GM12874 (cell line): ENCODE measurements around the gene MUC5AC.

Experiments used
- TF ChIP-seq, protein P1 (sequence below): IDR thresholded peaks from 2 replicates; pipeline ENCODE4 v1.5.1; 2011; ENCODE audit warnings: low read depth, mild to moderate bottlenecking, control low read depth, low read length, moderate library complexity; ENCODE audit not compliant: insufficient read depth

MUC5AC gene

DNA sequence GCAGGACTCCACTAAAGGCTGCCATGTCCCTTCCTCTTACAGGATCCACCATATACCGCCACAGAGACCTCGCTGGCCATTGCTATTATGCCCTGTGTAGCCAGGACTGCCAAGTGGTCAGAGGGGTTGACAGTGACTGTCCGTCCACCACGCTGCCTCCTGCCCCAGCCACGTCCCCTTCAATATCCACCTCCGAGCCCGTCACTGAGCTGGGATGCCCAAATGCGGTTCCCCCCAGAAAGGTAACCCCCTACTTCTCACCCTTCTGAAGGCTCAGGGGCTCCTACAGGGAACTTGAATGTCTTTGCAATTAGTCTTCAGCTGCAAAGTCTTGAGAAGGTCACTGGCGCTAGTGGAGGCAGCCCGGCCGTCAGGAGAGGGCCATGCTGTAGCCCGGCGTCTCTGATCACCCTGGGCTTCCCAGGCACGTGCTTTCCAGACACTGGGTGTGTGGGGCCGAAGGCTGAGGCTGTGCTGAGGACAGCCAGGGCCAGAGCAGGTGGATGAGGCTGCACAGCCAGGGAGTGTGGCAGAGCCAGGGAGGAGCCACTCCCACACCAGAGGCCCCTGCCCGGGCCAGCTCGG, 35.1 kb downstream of the MUC5AC start:
- TF ChIP-seq, protein P1, sequence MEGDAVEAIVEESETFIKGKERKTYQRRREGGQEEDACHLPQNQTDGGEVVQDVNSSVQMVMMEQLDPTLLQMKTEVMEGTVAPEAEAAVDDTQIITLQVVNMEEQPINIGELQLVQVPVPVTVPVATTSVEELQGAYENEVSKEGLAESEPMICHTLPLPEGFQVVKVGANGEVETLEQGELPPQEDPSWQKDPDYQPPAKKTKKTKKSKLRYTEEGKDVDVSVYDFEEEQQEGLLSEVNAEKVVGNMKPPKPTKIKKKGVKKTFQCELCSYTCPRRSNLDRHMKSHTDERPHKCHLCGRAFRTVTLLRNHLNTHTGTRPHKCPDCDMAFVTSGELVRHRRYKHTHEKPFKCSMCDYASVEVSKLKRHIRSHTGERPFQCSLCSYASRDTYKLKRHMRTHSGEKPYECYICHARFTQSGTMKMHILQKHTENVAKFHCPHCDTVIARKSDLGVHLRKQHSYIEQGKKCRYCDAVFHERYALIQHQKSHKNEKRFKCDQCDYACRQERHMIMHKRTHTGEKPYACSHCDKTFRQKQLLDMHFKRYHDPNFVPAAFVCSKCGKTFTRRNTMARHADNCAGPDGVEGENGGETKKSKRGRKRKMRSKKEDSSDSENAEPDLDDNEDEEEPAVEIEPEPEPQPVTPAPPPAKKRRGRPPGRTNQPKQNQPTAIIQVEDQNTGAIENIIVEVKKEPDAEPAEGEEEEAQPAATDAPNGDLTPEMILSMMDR = no peak

DNA sequence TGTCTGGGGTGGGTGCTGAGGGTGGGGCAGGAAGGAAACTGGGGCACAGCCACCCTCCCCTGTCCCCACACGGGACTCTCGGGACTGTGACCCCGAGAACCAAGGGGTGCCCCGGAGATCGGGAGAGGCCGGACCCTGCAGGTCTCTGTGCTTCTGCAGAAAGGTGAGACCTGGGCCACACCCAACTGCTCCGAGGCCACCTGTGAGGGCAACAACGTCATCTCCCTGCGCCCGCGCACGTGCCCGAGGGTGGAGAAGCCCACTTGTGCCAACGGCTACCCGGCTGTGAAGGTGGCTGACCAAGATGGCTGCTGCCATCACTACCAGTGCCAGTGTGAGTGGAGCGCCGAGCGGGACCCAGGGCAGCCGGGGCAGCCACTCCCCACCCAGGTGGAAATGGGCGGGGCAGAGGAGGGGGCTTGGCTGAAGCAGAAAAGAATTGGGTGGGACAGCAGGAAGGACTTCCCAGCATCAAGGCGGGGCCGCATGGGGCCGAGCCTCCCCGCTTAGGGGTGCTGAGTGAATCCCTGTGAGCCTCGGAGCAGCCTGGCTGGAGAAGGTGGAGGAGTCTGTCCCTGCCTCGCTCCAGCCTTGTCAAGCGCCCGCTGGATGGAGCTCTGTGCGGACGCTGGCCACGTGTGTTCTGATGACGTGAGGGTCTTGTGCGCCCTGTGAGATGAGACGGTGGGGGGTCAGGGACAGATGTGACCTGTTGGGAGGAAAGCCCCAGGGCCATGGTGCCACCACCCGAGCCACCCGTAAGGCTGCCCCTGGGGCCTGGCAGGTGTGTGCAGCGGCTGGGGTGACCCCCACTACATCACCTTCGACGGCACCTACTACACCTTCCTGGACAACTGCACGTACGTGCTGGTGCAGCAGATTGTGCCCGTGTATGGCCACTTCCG, 35.8 kb downstream of the MUC5AC start:
- TF ChIP-seq, protein P1 = no peak

DNA sequence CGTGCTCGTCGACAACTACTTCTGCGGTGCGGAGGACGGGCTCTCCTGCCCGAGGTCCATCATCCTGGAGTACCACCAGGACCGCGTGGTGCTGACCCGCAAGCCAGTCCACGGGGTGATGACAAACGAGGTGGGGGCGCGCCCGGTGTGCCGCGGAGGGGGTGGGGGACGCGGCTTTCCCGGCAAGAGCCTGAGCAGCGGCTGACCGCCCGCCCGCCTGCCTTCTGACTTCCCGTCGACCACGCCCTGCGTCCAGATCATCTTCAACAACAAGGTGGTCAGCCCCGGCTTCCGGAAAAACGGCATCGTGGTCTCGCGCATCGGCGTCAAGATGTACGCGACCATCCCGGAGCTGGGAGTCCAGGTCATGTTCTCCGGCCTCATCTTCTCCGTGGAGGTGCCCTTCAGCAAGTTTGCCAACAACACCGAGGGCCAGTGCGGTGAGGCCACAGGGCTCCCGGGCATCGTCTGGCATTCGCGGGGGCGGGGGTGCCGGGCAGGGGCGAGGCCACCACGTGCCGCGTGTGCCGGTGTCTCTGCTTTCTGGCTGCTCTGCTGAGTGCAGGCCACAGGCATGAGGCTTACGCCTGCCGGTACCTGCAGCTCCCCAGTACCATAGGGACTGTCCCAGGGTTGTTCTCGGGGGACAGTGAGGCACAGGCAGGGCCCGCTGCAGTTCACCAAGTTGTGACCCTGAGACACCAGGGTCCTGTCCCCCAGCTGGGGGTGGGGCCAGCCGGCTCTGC, 36.7 kb downstream of the MUC5AC start:
- TF ChIP-seq, protein P1 = no peak

DNA sequence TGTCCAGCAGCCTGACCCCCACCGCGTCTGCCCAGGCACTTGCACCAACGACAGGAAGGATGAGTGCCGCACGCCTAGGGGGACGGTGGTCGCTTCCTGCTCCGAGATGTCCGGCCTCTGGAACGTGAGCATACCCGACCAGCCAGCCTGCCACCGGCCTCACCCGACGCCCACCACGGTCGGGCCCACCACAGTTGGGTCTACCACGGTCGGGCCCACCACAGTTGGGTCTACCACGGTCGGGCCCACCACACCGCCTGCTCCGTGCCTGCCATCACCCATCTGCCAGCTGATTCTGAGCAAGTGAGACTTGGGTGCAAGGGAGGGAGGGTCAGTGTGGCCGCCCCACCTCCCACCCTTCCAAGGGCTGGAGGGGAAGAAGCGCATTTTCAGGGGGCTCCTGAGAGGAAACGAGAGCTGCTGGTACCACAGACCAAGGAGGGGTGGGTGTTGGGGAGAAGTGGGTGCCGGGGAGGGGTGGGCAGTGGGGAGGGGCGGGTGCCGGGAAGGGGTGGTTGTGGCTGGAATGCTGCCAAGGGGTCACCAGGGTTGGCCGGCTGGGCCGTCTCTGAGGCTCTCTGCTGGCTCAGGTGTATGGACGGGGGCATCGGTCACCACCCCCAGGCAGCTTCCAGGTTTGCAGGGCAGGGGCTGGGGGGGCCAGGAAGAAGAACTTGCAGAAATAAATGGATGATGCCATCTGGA, 37.4 kb downstream of the MUC5AC start:
- TF ChIP-seq, protein P1 = no peak

DNA sequence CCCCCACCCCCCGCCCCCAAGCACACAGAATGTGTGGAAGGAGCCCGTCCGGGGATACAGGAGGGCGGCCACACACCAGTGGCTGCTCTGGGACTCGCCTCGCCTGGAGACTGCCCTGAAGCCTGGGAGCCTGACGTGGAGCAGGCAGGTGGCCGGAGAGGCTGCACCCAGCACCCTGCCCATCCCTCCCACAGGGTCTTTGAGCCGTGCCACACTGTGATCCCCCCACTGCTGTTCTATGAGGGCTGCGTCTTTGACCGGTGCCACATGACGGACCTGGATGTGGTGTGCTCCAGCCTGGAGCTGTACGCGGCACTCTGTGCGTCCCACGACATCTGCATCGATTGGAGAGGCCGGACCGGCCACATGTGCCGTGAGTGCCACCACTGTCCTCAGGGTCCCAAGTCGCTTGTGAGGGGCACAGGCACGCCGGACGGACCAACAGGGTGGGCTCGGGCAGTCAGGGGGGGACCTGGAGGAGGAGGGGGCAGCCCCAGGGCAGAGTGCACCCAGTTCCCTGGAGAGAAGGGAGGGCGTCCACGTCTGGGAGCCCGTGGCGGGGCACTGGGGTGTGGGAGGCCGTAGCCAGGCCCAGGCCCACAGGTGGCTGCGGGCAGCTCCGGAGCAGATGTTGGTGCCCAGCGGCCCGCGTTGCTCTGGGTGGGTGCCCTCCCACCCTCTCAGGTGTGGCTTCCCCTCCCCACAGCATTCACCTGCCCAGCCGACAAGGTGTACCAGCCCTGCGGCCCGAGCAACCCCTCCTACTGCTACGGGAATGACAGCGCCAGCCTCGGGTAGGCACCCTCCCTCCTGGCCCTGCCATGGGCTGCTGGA, 38.1 kb downstream of the MUC5AC start:
- TF ChIP-seq, protein P1 = no peak

DNA sequence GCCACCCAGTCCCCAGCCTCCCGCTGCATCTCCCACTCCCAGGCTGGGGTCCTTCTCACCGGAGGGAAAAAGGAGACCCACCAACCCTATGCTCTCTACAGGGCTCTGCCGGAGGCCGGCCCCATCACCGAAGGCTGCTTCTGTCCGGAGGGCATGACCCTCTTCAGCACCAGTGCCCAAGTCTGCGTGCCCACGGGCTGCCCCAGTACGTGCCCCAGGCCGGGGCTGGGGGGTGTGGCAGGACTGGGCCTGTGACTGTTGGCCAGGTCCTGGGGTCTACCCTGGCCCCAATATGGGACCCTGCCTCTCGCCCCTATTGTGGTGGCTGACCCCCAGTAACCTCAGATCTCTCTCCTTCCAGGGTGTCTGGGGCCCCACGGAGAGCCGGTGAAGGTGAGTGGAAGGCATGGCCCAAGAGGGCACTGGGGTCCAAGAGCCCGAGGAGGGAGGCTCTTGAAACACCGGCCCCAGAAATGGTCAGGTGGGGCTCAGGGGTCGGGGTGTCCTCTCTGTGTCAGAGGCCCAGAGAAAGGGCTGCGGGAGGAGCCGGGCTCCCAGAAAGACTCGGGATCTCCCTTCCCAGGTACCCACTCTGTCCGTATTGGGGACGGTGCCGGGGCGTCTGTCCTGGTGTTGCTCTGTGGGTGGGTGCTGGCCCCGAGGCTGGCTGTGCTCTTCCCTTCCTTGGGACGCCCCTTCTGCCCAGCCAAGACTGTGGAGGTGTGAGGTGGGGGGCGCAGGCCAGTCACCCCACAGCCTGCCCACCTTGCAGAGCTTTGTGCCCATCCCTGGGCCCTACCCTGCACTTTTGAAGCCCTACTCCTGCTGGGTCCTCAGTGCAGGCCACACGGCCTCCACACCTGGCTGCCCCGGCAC, 39.0 kb downstream of the MUC5AC start:
- TF ChIP-seq, protein P1 = no peak
